SJCRH30 (cell line): ENCODE results near the gene FURIN. TPM values are rescaled to one million over a fixed set of nuclear protein-coding genes. Genes with fewer than 3 reads are reported as not detected.
"Not testable (repeated sequence)": the region's sequence is repeated elsewhere in the genome, so short reads cannot be mapped to it uniquely, and the experiment has no call there.

Source experiments
- DNase-seq, 2 experiments: peaks; one replicate each; pipeline ENCODE4 v3.0.0-alpha.2; 2015 to 2020
- H3K27ac ChIP-seq: fragments of 250-450 bp; sonication (Bioruptor Pico); 2 replicates; pipeline ENCODE4 v1.5.1; 2020; ENCODE audit warnings: mild to moderate bottlenecking, moderate library complexity
- H3K27me3 ChIP-seq: fragments of 250-450 bp; sonication (Bioruptor Pico); 2 replicates; pipeline ENCODE4 v1.5.1; 2020; ENCODE audit warnings: mild to moderate bottlenecking, moderate library complexity
- H3K36me3 ChIP-seq: fragments of 250-450 bp; sonication (Bioruptor Pico); 2 replicates; pipeline ENCODE4 v1.5.1; 2020; ENCODE audit warnings: mild to moderate bottlenecking, moderate library complexity
- H3K4me1 ChIP-seq: fragments of 250-450 bp; sonication (Bioruptor Pico); 2 replicates; pipeline ENCODE4 v1.5.1; 2020; ENCODE audit warnings: mild to moderate bottlenecking, moderate library complexity
- H3K4me3 ChIP-seq: fragments of 250-450 bp; sonication (Bioruptor Pico); 2 replicates; pipeline ENCODE4 v1.5.1; 2020; ENCODE audit warnings: mild to moderate bottlenecking, moderate library complexity
- H3K9me3 ChIP-seq: fragments of 250-450 bp; sonication (Bioruptor Pico); replicated peaks from 2 replicates; pipeline ENCODE4 v1.5.1; 2020; ENCODE audit warnings: mild to moderate bottlenecking, moderate library complexity
- total RNA-seq: library from RNA; depleted of rRNA; stranded (reverse); fragments of >200 nt; shearing (Covaris generic); gene quantifications from 2 replicates; pipeline ENCODE4 v1.2.3, GENCODE V29; 2014

The FURIN gene
- total RNA-seq, 1 experiment from 2014 or later: 12.0 TPM

DNA sequence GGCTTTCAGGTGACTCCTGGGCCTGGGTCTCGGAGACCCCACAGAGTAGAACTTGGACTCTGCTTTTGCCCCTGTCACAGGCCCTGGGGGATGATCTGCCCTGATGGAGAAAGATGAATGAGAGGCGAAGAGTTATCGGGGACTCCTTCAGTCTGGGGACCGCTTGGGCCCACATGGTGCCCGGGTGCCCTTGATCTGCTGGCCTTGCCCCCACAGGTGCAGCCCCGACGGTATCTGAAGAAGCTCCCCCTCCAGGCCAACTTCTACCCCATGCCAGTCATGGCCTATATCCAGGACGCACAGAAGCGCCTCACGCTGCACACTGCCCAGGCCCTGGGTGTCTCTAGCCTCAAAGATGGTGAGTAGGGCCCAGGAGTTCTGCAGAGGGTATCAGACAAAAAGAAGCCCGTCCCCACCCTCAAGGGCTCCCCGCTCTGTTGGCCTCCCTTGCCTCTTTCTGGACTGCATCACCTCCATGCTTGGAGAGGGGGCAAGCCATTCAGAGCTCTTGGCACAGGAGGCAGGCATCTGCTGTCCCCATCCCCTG, 45.1 kb downstream of the FURIN start:
- H3K27ac ChIP-seq: no peak overlapping the region
- DNase-seq: no peak
- no peaks in the 10 kb centered on the region for H3K36me3 ChIP-seq
- H3K4me3 ChIP-seq: no peak overlapping the region
- H3K4me1 ChIP-seq: peaks cover 31% of the 10 kb centered on the region
- no peaks in the 10 kb centered on the region for H3K9me3 ChIP-seq
- H3K27me3 ChIP-seq: no peaks in the 10 kb centered on the region

DNA sequence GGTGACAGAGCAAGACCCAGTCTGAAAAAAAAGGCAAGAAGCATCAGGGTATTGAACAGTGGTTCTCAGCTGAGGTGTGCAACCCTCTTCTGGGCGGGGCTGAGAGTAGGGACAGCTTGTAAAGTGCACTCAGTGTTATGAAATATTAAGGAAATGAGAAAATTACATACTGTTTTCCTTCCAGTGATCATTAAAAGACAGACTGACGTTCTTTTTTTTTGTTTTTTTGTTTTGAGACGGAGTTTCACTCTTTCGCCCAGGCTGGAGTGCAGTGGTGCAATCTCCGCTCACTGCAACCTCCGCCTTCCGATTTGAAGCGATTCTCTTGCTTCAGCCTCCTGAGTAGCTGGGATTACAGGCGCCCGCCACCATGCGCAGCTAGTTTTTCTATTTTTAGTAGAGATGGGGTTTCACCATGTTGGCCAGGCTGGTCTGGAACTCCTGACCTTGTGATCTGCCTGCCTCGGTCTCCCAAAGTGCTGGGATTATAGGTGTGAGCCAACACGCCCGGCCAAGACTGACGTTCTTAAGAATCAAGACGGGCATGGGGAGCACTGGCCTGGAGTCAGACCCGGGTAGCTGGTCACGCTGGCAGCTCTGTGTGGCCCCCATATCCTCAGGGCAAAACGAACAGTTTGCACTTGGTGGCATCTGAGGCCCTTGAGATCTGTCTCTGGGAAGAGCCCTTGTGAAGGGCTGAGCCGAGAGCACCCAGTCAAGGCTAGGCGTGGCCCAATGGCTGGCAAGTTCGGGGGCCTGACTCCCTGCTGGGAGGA, 46.1 kb downstream of the FURIN start:
- no peaks in the 10 kb centered on the region for H3K27me3 ChIP-seq
- H3K9me3 ChIP-seq: no peaks in the 10 kb centered on the region
- DNase-seq: peak in 1 of 2 experiments; percentile 68
- peaks cover 31% of the 10 kb centered on the region for H3K4me1 ChIP-seq
- no peaks in the 10 kb centered on the region; the same call in 1 of the 2 replicates for H3K36me3 ChIP-seq
- H3K4me3 ChIP-seq: no peak overlapping the region
- H3K27ac ChIP-seq: peak overlapping the region; percentile 96

DNA sequence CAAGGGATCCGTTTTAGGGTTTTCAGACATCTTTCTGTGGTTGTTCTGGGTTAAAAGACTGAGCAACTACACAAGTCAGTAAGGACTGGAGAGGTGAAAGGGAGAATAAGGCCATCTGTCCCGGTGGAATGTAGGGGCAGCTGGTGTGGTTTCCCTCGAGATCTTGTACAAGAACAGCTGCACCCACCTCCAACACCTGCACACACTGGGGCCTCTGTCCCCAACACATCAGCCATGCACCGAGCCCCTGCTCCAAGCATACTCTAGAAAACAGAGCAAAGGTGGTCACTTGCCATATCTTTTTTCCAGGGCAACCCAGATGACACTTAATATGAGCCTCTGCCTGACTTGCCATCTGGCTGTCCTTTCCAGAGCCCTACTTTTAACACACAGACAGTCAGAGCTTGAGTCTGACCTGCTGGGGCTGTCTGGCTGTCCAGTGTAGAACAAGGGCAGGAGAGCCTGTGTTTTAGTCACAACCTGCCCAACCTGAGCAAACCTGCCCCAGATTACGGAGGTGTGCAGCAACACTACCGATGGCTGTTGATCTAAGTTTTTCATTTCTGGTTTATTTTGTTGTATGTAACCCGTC, 46.9 kb downstream of the FURIN start:
- Histone ChIP-seq H3K4me3 (peak overlapping the region; percentile 0; the same call in 1 of the 2 replicates), H3K36me3 (no peaks in the 10 kb centered on the region; the same call in 1 of the 2 replicates), H3K27ac (peak overlapping the region; percentile 96), H3K9me3 (no peaks in the 10 kb centered on the region), H3K4me1 (peaks cover 31% of the 10 kb centered on the region), H3K27me3 (no peaks in the 10 kb centered on the region)
- DNase-seq: peak; percentile 95 to 98

DNA sequence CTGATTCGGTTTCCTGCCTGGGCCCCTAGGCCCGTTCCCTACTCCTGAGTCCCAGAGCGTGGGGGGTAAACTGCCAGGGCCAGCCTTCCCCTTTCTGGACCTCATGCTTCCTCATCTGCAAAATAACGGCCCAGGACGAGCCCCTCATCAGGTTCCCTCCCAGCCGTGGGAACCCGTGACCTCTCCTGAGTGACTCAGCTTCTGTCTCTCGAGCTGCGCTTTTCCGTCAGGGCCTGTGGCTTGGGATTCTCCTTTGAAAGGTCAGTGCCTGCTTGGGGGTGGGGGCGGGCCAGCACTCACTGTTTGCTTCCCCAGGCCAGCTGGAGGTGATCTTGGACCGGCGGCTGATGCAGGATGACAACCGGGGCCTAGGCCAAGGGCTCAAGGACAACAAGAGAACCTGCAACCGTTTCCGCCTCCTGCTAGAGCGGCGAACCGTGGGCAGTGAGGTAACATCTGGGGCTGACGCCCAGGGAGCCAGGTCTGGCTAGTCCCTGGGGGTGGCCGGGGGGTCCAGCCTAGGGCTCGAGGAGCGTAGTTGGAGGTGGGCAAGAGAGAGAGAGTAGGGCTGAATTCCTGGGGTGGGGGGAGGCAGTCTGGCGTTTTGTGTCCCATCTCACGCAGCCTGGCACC, 47.5 kb downstream of the FURIN start:
- DNase-seq: peak; percentile 78 to 83
- Histone ChIP-seq H3K9me3 (no peaks in the 10 kb centered on the region), H3K4me1 (peaks cover 31% of the 10 kb centered on the region), H3K27me3 (no peaks in the 10 kb centered on the region), H3K4me3 (peak overlapping the region; percentile 0; the same call in 1 of the 2 replicates), H3K27ac (peak overlapping the region; percentile 96), H3K36me3 (no peaks in the 10 kb centered on the region; the same call in 1 of the 2 replicates)

DNA sequence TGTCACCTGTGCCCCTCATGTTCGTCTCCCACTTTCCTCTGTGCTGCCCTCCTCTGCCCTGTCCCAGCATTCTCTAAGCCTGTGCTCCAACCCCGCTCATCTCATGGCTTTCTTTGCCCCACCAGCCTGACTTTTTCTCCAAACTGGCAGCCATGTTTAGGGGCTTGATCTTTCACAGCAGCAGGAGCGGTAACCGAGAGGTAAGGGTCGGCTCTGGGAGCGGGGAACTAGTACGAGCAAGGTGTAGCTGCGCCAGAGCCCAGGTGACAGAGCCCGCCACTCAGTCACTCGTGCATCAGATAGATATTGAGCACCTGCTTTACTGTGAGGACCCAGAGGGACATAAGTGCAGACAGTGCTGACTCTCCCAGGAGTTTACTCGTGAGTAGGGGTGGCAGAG, 48.1 kb downstream of the FURIN start:
- H3K9me3 ChIP-seq: no peaks in the 10 kb centered on the region
- peak overlapping the region; percentile 96 for H3K27ac ChIP-seq
- H3K4me1 ChIP-seq: peaks cover 31% of the 10 kb centered on the region
- no peak overlapping the region; the same call in 1 of the 2 replicates for H3K4me3 ChIP-seq
- DNase-seq: no peak
- H3K36me3 ChIP-seq: no peaks in the 10 kb centered on the region; the same call in 1 of the 2 replicates
- H3K27me3 ChIP-seq: no peaks in the 10 kb centered on the region

DNA sequence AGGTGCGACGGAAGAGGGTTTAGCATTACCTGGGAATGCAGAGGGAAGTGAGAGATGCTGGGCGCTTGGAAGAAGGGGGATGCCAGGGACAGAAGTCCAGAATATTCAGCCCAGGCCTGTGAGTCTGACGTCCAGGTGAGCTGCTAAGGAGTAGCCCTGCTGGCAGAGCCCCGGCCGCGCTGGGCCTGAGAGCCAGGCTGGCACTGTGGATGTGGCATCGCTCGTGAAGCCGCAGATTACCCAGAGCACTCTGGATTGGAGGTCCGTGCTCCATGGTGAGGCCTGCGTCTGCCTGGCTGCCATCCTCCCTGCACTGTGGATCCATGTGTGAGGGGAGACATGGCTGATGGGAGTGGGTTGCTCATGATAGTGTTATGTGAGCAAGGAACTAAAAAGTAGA, 49.2 kb downstream of the FURIN start:
- Histone ChIP-seq H3K36me3 (no peaks in the 10 kb centered on the region; the same call in 1 of the 2 replicates), H3K4me3 (no peak overlapping the region)

DNA sequence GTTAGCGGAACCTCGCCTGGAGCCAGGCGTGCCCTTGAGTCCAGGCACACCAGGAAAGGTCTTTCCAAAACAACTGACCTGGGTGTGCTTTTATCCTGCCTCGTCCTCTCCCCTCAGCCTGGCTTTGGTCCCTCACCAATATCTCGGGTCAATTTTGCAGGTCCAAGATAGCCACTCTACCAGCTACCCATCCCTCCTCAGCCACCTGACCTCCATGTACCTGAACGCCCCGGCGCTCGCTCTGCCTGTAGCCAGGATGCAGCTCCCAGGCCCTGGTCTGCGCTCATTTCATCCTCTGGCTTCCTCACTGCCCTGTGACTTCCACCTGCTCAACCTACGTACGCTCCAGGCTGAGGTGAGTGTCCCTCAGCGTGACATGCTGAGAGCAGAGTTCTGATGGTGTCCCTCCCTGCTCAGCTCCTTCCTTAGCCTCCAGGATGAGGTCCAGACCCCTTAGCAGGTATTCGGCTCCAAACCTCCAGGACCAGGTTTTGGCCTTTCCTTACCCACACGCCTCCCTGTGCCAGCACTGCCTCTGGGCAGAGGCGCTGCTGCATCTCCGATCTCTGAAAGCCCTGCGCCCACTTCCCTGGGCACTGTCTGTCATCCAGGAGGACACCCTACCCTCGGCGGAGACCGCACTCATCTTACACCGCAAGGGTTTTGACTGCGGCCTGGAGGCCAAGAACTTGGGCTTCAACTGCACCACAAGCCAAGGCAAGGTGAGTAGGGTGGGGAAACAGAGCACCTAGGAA, 49.8 kb downstream of the FURIN start:
- H3K36me3 ChIP-seq: no peaks in the 10 kb centered on the region; the same call in 1 of the 2 replicates
- DNase-seq: no peak

More for the DNA sequence above, 49.2 kb downstream of the FURIN start:
- H3K4me1 ChIP-seq: peaks cover 31% of the 10 kb centered on the region
- H3K27me3 ChIP-seq: no peaks in the 10 kb centered on the region
- no peak for DNase-seq
- H3K27ac ChIP-seq: no peak overlapping the region
- no peaks in the 10 kb centered on the region for H3K9me3 ChIP-seq

DNA sequence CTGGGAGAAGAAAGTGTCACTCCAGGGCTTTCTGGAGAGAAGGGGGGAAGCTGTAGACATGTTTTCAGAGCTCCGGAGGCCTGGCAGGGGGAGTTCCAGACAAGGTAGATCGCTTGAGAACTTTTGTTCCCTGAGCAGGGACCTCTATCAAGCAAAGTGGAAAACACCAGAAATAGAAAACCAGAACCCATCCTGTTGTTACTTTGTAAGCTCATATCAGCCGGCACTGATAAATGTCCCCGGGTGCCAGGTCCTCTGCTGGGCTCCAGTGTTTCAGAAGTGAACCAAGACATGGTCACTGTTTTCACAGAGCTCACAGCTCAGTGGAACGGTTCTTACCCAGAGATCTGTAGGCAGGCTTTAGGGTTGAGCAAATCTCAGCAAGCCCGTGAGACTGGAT, 50.4 kb downstream of the FURIN start:
- Histone ChIP-seq H3K4me3 (no peak overlapping the region), H3K27me3 (no peaks in the 10 kb centered on the region), H3K27ac (no peak overlapping the region), H3K36me3 (no peaks in the 10 kb centered on the region; the same call in 1 of the 2 replicates), H3K9me3 (no peaks in the 10 kb centered on the region), H3K4me1 (peaks cover 31% of the 10 kb centered on the region)
- DNase-seq: no peak

More for the DNA sequence above, 49.8 kb downstream of the FURIN start:
- peaks cover 31% of the 10 kb centered on the region for H3K4me1 ChIP-seq
- H3K27me3 ChIP-seq: no peaks in the 10 kb centered on the region
- H3K9me3 ChIP-seq: no peaks in the 10 kb centered on the region
- no peak overlapping the region for H3K4me3 ChIP-seq
- no peak overlapping the region for H3K27ac ChIP-seq

DNA sequence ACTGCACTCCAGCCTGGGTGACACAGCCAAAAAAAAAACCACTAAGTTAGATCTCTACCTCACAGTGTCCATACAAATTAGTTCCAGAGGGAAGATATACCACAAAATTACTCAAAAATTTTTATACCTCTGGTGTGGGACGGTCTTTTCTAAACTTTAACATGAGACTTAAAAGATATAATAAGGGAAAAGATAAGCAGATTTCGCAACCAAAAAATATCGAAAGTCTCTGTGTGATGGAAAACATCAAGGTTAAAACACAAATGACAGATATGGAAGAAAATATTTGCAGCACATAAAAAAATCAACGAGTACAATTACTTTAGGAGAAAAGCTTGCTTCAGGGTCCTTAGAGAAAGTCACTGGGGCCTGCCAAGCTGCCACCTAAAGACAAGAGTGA, 53.5 kb downstream of the FURIN start:
- Histone ChIP-seq H3K36me3 (no peaks in the 10 kb centered on the region; the same call in 1 of the 2 replicates), H3K4me3 (no peak overlapping the region), H3K4me1 (peaks cover under 1% of the 10 kb centered on the region), H3K27me3 (no peaks in the 10 kb centered on the region), H3K9me3 (no peaks in the 10 kb centered on the region), H3K27ac (no peak overlapping the region)
- no peak for DNase-seq

DNA sequence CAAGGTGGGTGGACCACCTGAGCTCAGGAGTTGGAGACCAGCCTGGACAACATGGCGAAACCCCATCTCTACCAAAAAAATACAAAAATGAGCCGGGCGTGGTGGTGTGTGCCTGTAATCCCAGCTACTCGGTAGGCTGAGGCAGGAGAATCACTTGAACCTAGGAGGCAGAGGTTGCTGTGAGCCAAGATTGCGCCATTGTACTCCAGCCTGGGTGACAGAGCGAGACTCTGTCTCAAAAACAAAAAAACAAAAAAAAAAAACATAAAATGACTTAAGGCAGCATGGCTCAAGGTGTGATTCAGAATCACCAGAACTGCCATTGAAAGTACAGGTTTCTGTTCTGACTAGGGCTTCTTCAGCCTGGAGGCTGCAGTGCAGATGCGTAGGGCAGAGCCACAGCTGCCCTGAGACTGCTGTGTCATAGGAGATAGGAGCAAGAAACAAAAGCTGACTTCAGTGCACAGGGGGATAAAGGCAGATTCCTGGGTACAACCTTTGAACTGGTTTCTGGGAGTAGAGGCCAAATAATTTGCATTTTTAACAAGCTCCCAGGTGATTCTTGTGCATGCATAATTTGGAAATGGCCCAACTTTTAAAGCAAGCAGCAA, 54.4 kb downstream of the FURIN start:
- not testable (repeated sequence) for DNase-seq, H3K4me1 ChIP-seq, H3K27ac ChIP-seq, H3K27me3 ChIP-seq, H3K9me3 ChIP-seq, H3K4me3 ChIP-seq, H3K36me3 ChIP-seq

DNA sequence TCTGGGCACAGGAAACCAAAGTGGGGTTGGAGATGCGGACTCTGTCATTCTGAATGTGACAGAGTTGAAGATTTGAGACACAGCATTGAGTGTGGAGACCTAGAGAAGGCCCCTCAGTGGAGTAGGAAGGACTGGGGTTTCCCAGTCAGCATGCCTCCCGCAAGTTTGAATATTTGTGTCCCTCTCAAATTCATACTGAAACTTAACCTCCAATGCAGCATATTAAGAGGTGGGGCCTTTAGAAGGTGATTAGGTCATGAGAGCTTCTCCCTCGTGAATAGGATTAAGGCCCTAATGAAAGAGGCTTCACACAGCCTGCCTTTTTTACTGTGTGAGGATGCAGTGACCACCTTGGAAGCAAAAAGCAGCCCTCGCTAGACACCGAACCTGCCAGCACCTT, 56.0 kb downstream of the FURIN start:
- Histone ChIP-seq H3K27me3 (no peaks in the 10 kb centered on the region), H3K27ac (no peak overlapping the region), H3K4me1 (no peaks in the 10 kb centered on the region)

DNA sequence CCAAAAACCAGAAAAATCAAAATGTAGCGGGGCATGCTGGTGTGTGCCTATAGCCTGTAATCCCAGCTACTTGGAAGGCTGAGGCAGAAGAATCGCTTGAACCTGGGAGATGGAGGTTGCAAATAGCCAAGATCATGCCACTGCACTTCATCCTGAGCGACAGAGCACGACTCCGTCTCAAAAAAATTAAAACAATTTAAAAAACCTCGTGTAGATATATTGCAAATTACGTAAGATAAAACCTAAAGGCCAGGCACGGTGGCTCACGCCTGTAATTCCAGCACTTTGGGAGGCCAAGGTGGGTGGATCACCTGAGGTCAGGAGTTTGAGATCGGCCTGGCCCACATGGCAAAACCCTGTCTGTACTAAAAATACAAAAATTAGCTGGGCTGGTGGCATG, 58.4 kb downstream of the FURIN start:
- not testable (repeated sequence) for H3K27me3 ChIP-seq, H3K9me3 ChIP-seq, H3K4me3 ChIP-seq, DNase-seq, H3K27ac ChIP-seq, H3K4me1 ChIP-seq, H3K36me3 ChIP-seq

More for the DNA sequence above, 56.0 kb downstream of the FURIN start:
- Histone ChIP-seq H3K9me3 (no peaks in the 10 kb centered on the region), H3K4me3 (no peak overlapping the region), H3K36me3 (no peaks in the 10 kb centered on the region; the same call in 1 of the 2 replicates)
- no peak for DNase-seq

DNA sequence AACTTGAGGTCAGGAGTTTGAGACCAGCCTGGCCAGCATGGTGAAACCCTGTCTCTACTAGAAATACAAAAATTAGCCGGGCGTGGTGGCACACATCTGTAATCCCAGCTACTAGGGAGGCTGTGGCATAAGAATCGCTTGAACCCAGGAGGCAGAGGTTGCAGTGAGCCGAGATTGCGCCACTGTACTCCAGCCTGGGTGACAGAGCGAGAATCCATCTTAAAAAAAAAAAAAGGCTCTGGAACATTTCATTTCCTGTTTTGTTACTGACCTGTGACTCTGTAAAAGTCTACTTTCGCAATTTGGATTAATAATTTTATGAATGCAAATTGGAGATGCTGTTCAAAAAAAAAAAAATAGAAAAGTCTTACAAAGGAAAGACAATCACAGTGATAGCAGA, 59.7 kb downstream of the FURIN start:
- H3K36me3 ChIP-seq, H3K9me3 ChIP-seq, H3K27me3 ChIP-seq, DNase-seq, H3K27ac ChIP-seq, H3K4me1 ChIP-seq, H3K4me3 ChIP-seq: not testable (repeated sequence)
